HG02870 (cell line): ENCODE data around the gene CLMP.

Experiments
- ATAC-seq: cut with Tn5 transposase; IDR thresholded peaks from one replicate; pipeline ENCODE4 v1.9.1; 2021; ENCODE audit warnings: mild to moderate bottlenecking, moderate library complexity; ENCODE audit not compliant: unreplicated experiment

The CLMP gene

GRCh38 chr11:123087657-123088056 lies 107.4 kb downstream of the CLMP start:
- ATAC-seq: peak; percentile 94

DNA sequence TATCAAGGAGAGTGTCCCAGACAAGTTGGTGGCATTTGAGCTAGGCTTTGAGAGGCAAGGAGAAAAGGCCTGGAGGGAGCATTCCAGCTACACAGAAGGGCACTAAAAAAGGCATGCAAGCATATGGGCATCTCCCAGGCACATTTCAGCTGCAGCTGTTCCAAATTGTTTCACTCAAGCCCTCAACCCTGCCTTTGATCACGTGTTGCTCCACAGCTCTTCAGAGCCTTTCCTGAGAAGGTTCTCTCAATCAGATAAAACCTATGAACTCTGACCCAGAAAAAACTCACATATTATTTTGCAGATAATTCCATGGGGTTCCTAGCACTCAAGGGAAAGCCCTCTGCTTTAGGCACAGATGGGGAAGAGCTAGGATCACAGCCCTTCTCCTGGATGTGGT lies 108.7 kb downstream of the CLMP start:
- ATAC-seq: no peak

DNA sequence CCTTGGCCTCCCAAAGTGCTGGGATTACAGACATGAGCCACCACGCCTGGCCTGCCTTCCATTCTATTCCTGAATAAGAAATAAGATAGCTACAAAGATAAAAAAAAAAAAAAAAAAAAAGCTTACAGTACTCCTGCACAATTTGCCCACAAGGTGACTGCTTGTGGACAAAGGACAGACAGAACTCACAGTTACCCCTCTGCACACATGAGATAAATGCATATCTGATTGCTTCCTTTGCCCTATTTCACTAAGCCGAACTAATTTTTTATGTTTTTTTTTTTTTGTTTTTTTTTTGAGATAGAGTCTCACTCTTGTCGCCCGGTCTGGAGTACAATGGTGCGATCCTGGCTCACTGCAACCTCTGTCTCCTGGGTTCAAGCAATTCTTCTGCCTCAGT lies 109.6 kb downstream of the CLMP start:
- no peak for ATAC-seq

GRCh38 chr11:123084454-123084853 lies 110.6 kb downstream of the CLMP start:
- no peak for ATAC-seq

- no peak for ATAC-seq
Measured at GRCh38 chr11:123083623-123084029, 111.4 kb downstream of the CLMP start.

GRCh38 chr11:123082977-123083376 lies 112.1 kb downstream of the CLMP start:
- no peak for ATAC-seq

DNA sequence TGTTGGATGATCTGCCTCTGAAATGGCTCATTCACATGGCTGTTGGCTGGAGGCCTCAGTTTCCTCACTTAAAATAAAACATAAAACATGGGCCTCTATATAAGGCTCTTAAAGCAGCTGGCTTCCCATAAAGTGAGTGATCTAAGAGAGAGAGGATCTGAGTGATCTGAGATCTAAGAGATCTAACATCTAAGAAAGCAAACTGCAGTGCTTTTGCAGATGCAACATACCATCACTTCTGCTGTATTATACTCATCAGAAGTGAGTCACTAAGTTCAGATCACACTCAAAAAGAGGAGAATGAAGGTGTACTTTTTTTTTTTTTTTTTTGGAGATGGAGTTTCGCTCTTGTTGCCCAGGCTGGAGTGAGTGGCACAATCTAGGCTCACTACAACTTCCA lies 115.0 kb downstream of the CLMP start:
- no peak for ATAC-seq

DNA sequence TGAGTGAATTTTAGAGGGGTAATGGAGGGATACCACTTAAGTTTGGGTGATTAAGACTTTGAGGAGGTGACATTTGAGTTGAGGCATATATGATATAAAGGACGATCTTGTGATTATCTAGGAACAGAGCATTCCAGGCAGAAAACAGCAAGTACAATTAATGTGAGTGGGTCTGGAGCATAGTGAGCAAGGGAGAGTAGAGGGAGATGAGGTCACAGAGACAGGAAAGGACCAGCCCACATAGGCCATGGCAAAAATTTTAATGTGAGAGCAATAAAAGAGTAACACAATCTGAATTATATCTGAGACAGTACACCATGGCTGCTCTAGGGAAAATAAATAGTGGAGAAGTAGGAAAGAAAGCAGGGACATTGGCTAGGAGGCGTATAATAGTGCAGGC lies 118.6 kb downstream of the CLMP start:
- ATAC-seq: no peak

GRCh38 chr11:123073343-123074057 lies 121.5 kb downstream of the CLMP start:
- ATAC-seq: no peak

- ATAC-seq: no peak
Measured at GRCh38 chr11:123072762-123073161, 122.3 kb downstream of the CLMP start.

DNA sequence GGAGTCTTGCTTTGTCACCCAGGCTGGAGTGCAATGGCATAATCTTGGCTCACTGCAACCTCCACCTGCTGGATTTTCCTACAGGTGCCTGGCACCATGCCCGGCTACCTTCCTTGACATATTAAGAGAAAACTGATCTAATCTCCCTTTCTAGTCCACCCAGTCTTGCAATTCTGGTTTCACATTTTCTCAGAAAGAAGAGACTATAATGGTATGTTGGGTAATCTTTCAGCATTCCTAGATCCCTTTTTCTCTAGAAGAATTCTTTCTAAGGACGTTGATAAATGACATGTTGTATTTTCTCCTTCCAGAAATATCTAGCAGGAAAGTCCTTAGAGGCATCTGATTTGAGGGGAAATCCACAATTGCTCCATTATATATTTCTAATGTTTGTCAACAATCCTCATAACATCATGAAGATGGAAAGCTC lies 122.7 kb downstream of the CLMP start:
- no peak for ATAC-seq

GRCh38 chr11:123069908-123070821 lies 124.9 kb downstream of the CLMP start:
- ATAC-seq: peak; percentile 65

DNA sequence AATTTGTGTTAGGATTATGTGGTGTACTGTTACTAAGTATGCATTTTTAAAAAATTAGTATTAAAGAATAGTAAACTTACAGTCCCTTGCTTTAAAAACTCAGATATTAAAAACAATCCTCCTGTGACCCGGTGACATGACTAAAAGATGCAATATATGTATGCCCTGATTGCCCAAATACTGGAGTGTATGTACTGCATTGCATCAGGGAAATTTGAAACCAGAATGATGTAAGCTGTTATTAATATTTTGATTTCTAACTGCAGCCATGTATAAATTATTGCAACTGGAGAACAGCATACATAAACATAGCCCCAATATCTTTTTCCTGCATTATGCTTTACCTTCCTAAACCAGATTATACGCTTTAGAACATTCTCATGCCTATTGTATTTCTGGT lies 129.4 kb downstream of the CLMP start:
- ATAC-seq: no peak

DNA sequence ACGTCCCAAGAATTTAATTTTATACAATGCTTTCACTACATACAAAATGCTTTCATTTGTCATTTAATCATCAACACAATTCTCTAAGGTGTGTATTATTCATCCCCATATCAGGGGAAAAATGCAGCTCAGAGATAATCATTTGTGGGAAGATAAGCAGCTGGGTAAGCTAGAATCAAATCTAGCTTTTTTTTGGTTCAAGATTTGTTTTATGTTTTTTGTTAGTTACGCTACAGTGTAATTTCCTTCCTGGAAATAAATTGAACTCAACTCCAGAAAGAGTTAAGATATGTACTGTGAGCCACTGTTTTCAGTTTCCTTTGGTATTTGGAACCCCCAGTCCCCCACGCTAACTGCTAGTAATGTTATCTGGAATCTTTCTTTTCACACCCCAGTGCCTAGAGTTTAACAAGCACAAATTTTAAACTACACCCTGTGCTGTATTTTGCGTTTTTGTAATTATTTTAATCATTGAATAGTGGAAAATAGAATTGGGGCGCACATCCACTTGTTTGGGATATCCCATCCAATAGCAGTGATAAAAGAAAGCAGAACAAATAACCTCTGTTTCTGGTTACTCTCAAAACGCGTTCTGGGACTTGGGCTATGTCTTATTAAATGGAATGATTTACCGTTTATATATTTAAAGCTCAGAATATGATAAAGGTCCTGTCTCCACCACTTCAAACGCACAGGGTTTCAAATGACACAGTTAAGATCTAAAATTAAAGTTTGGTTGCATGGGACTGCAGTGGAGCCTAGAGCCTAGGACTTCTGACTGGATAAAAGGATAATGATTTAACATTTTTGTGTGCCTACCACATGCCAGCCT lies 131.0 kb downstream of the CLMP start:
- ATAC-seq: no peak

- no peak for ATAC-seq
Measured at GRCh38 chr11:123062892-123063825, 131.9 kb downstream of the CLMP start.

- peak; percentile 84 for ATAC-seq
Measured at GRCh38 chr11:123062158-123062891, 132.7 kb downstream of the CLMP start.

DNA sequence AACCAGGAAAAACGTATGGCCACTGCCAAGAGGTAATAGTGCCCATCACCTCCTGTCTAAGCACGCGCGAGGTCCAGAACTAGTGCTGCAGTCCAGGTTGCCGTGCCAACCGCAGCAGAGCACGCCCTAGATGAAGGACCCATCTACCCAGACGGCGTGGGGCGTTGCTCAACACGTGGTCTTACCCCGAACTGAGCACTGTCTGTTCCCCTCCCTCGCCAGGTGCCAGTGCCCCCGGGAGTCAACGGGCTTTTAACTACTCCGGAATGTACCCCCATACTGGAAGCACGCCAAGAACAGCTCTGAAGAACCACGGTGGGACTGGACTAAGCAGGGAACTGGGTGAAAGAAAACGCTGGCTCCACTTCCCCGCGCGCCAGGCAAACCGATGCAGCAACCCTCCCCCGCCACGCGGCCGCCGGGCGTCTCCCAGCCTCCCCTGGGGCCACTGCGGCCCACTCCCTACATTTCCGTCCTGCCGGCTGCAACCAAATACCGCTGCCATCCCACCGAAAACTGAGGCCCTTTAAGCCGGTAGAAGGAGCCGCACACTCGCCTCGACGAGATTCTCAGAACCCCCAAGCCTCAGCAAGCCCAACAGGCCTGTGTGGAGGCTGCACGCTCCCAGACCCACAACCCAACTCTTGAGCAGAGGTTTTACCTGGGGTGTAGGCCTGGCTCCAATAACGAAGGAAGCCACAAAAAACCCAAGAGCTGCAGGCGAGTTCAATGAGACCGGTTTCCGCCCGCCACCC lies 133.5 kb downstream of the CLMP start, which contains the start of gene HSPA8:
Gene HSPA8 (minus strand): TSS at position 734 of the 755 bp plus-strand sequence. CDS start 812 bp downstream, outside the sequence.
- ATAC-seq: peak; percentile 1

- ATAC-seq: no peak
Measured at GRCh38 chr11:123060277-123061000, 134.6 kb downstream of the CLMP start.
